Endothelial cell of umbilical vein (primary cell): ENCODE measurements around the gene MAG. TPM values are rescaled to one million over a fixed set of nuclear protein-coding genes. Genes with fewer than 3 reads are reported as not detected.

Experiments used
- BruUV-seq: library from RNA; stranded (reverse); fragments of 400-500 nt; replicated peaks from 2 replicates; lab custom pipeline; 2021; lab: Mats Ljungman, UMichigan
- CTCF ChIA-PET: fragments of 300-600, 350-600 bp; sonication (Branson Sonifier 250); formaldehyde crosslinking; loops from one replicate; lab custom pipeline; 2021; ENCODE audit warnings: antibody characterized with exemption, inconsistent platforms; lab: Charles Lee
- POLR2A ChIA-PET: fragments of 300-600, 350-600 bp; sonication (Branson Sonifier 250); formaldehyde crosslinking; loops from one replicate; lab custom pipeline; 2021; ENCODE audit warnings: antibody characterized with exemption, inconsistent platforms; lab: Charles Lee
- DNase-seq: peaks from one replicate; pipeline ENCODE4 v3.0.0-alpha.2; 2011; ENCODE audit warnings: low read depth, low spot score
- FAIRE-seq: peaks from 2 replicates; lab custom pipeline; 2011; peaks lifted over from hg19 to GRCh38; lab: Jason Lieb, UNC
- H2AFZ ChIP-seq: 2 replicates; pipeline ENCODE4 v1.6.0; 2012; ENCODE audit warnings: low read depth, low read length, control low read depth, inconsistent platforms
- H3K27ac ChIP-seq: 2 replicates; pipeline ENCODE4 v1.5.1; 2011; ENCODE audit warnings: low read depth, mild to moderate bottlenecking, control low read depth, low read length, moderate library complexity; ENCODE audit not compliant: insufficient read depth
- H3K27me3 ChIP-seq, 2 experiments: 2 replicates each; pipeline versions ENCODE4 v1.6.0 to v1.6.1; 2011; ENCODE audit warnings: low read length in 2 of 2, mixed read lengths in 1 of 2; ENCODE audit not compliant: control insufficient read depth in 2 of 2, insufficient read depth in 2 of 2
- H3K36me3 ChIP-seq, 2 experiments: 2 replicates in 1 of 2; 3 replicates in 1 of 2; pipeline ENCODE4 v1.5.1; 2011; ENCODE audit warnings: low read length in 2 of 2, mild to moderate bottlenecking in 1 of 2, moderate library complexity in 1 of 2; ENCODE audit not compliant: control insufficient read depth in 2 of 2, insufficient read depth in 2 of 2; ENCODE audit errors: extremely low read depth in 1 of 2
- H3K4me1 ChIP-seq: 3 replicates; pipeline ENCODE4 v1.5.1; 2011; ENCODE audit warnings: mild to moderate bottlenecking, low read length; ENCODE audit not compliant: control insufficient read depth, insufficient read depth; ENCODE audit errors: extremely low read depth
- H3K4me2 ChIP-seq: 2 replicates; pipeline ENCODE4 v1.6.1; 2011; ENCODE audit warnings: low read length, control low read depth, mixed read lengths; ENCODE audit not compliant: insufficient read depth
- H3K4me3 ChIP-seq, 3 experiments: fragments of 200-600 bp in 1 of 3; sonication (generic), shearing (Covaris generic) in 1 of 3; replicated peaks in 1 of 3; 2 replicates each; pipeline ENCODE4 v1.5.1; 2011 to 2016; ENCODE audit warnings: control low read depth in 3 of 3, low read length in 3 of 3, mild to moderate bottlenecking in 2 of 3, inconsistent platforms in 1 of 3, low read depth in 1 of 3, moderate library complexity in 1 of 3; ENCODE audit not compliant: insufficient read depth in 1 of 3
- H3K79me2 ChIP-seq: 2 replicates; pipeline ENCODE4 v1.6.0; 2012; ENCODE audit warnings: low read length, inconsistent platforms; ENCODE audit not compliant: control insufficient read depth, insufficient read depth
- H3K9ac ChIP-seq: replicated peaks from 2 replicates; pipeline ENCODE3; 2011; ENCODE audit warnings: low read length, control low read depth; ENCODE audit not compliant: insufficient read depth; ENCODE audit errors: extremely low read depth
- H3K9me1 ChIP-seq: replicated peaks from 3 replicates; pipeline ENCODE4 v1.6.0; 2011; ENCODE audit warnings: mild to moderate bottlenecking, low read length; ENCODE audit not compliant: control insufficient read depth, insufficient read depth; ENCODE audit errors: extremely low read depth
- H3K9me3 ChIP-seq: replicated peaks from 2 replicates; pipeline ENCODE4 v1.5.1; 2012; ENCODE audit warnings: low read length, inconsistent platforms; ENCODE audit not compliant: control insufficient read depth, insufficient read depth
- H4K20me1 ChIP-seq: replicated peaks from 2 replicates; pipeline ENCODE3; 2011; ENCODE audit warnings: mild to moderate bottlenecking, low read length; ENCODE audit not compliant: control insufficient read depth, insufficient read depth; ENCODE audit errors: extremely low read depth
- EZH2 ChIP-seq: IDR thresholded peaks from 2 replicates; pipeline ENCODE4 v1.6.1; 2012; ENCODE audit warnings: borderline replicate concordance, low read depth, mild to moderate bottlenecking, moderate library complexity, low read length, inconsistent platforms; ENCODE audit not compliant: severe bottlenecking
- FOS ChIP-seq: IDR thresholded peaks from 2 replicates; pipeline ENCODE4 v1.6.1; 2011; ENCODE audit warnings: mild to moderate bottlenecking, low read length, moderate library complexity, borderline replicate concordance; ENCODE audit not compliant: insufficient read depth
- GATA2 ChIP-seq: IDR thresholded peaks from 2 replicates; pipeline ENCODE4 v1.7.0; 2011; ENCODE audit warnings: low read depth, mild to moderate bottlenecking, moderate library complexity, mixed read lengths, low read length; ENCODE audit not compliant: insufficient read length, insufficient read depth
- JUN ChIP-seq: IDR thresholded peaks from 2 replicates; pipeline ENCODE4 v1.6.1; 2011; ENCODE audit warnings: borderline replicate concordance, low read depth; ENCODE audit not compliant: insufficient read length, insufficient read depth
- MYC ChIP-seq: IDR thresholded peaks from one replicate; pipeline ENCODE4 v1.6.1; 2011; ENCODE audit warnings: mild to moderate bottlenecking, low read depth, low read length
- POLR2A ChIP-seq: IDR thresholded peaks from 2 replicates; pipeline ENCODE4 v1.6.1; 2012; ENCODE audit warnings: low read depth, mild to moderate bottlenecking, control low read depth, low read length
- POLR2AphosphoS5 ChIP-seq: IDR thresholded peaks from 2 replicates; pipeline ENCODE4 v1.6.1; 2012; ENCODE audit warnings: low read depth, mild to moderate bottlenecking, control low read depth, low read length, moderate library complexity; ENCODE audit not compliant: insufficient read depth
- dilution Hi-C: fragments of 300-500 bp; cut with MboI; formaldehyde crosslinking; loops from one replicate; pipeline ENCODE4 v1.15.0; 2019; ENCODE audit warnings: low sequenced_read_pairs; ENCODE audit not compliant: extremely low pct_ligation_motif_present
- intact Hi-C: fragments of 100-400 bp; cut with micrococcal nuclease; formaldehyde crosslinking; loops from one replicate; pipeline ENCODE4 v1.10.0; 2022
- polyA plus RNA-seq, 4 experiments: library from polyadenylated mRNA; depleted of rRNA in 3 of 4; stranded (reverse) in 3 of 4; unstranded in 1 of 4; fragments of >200 nt; gene quantifications; 2 replicates each; pipeline versions ENCODE4 v1.2.1 to v1.2.3, GENCODE V29; 2011 to 2012; ENCODE audit warnings: missing spikeins in 1 of 4
- total RNA-seq: library from RNA; stranded (reverse); gene quantifications from 2 replicates; pipeline ENCODE4 v1.2.3, GENCODE V29; 2021
- TF ChIP-seq, protein P1 (sequence below): IDR thresholded peaks from 2 replicates; pipeline ENCODE4 v1.6.1; 2011; ENCODE audit not compliant: insufficient read depth, insufficient read length
- TF ChIP-seq, protein P2 (sequence below), 2 donors: IDR thresholded peaks; 1 replicate in 1 of 2; 2 replicates in 1 of 2; pipeline ENCODE4 v1.5.1; 2011; ENCODE audit warnings: low read length in 2 of 2, mild to moderate bottlenecking in 2 of 2, moderate library complexity in 2 of 2, control low read depth in 1 of 2, inconsistent platforms in 1 of 2, low read depth in 1 of 2; ENCODE audit not compliant: insufficient read depth in 1 of 2; ENCODE audit errors: extremely low read depth in 1 of 2

Gene MAG
- total and polyA plus RNA-seq, 2 donors (not counting 3 experiments of a cell fraction or from before 2014, with no cell fraction given), result not detected

- ChIA-PET CTCF (no interaction called here), POLR2A (no interaction called here)
- dilution Hi-C loops, result no loop called here
- Histone ChIP-seq H3K4me3 (no peak overlapping the region), H3K36me3 (no peaks in the 10 kb centered on the region), H3K9me1 (no peaks in the 10 kb centered on the region), H3K9me3 (no peaks in the 10 kb centered on the region), H4K20me1 (no peaks in the 10 kb centered on the region), H2AFZ (no peak overlapping the region), H3K27me3 (peaks cover 0 to 2% of the 10 kb centered on the region in 2 experiments), H3K4me1 (peaks cover 3% of the 10 kb centered on the region), H3K4me2 (no peak overlapping the region), H3K9ac (no peak overlapping the region), H3K27ac (no peak overlapping the region), H3K79me2 (no peaks in the 10 kb centered on the region)
- no peak for FAIRE-seq
- BruUV-seq, result no TSS peak
- no peak for DNase-seq
- TF ChIP-seq, protein P1, sequence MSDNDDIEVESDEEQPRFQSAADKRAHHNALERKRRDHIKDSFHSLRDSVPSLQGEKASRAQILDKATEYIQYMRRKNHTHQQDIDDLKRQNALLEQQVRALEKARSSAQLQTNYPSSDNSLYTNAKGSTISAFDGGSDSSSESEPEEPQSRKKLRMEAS, result no peak
- TF ChIP-seq FOS (no peak), MYC (no peak), EZH2 (no peak), POLR2A (no peak), JUN (no peak), GATA2 (no peak), POLR2AphosphoS5 (no peak)
- TF ChIP-seq, protein P2, sequence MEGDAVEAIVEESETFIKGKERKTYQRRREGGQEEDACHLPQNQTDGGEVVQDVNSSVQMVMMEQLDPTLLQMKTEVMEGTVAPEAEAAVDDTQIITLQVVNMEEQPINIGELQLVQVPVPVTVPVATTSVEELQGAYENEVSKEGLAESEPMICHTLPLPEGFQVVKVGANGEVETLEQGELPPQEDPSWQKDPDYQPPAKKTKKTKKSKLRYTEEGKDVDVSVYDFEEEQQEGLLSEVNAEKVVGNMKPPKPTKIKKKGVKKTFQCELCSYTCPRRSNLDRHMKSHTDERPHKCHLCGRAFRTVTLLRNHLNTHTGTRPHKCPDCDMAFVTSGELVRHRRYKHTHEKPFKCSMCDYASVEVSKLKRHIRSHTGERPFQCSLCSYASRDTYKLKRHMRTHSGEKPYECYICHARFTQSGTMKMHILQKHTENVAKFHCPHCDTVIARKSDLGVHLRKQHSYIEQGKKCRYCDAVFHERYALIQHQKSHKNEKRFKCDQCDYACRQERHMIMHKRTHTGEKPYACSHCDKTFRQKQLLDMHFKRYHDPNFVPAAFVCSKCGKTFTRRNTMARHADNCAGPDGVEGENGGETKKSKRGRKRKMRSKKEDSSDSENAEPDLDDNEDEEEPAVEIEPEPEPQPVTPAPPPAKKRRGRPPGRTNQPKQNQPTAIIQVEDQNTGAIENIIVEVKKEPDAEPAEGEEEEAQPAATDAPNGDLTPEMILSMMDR (IDR thresholded peaks at IDR 0.05; ENCODE audit: extremely low read depth in 1 of 2, insufficient read depth in 1 of 2, low read depth in 1 of 2, low read length in 2 of 2), result no peak
- intact Hi-C loops, result no loop called here
These were observed 35.4 kb upstream of the MAG start for GRCh38 chr19:35256566-35256965.
